HEK293 (cell line): ENCODE measurements around the gene KCNMA1.

Experiments used
- CTCF ChIA-PET: fragments of 350-600 bp; formaldehyde crosslinking; extraction: SDS; loops from one replicate; lab custom pipeline; 2021; ENCODE audit warnings: antibody characterized with exemption; lab: Yijun Ruan, JAX
- POLR2A ChIA-PET: fragments of 300-600 bp; formaldehyde crosslinking; extraction: SDS; loops from one replicate; lab custom pipeline; 2020; ENCODE audit warnings: antibody characterized with exemption, inconsistent platforms; lab: Yijun Ruan, JAX
- H3K27ac ChIP-seq: fragments of 200-500 bp; sonication (Bioruptor generic); 2 replicates; pipeline ENCODE4 v1.5.1; 2014; ENCODE audit warnings: low read depth, low read length, control low read depth, inconsistent platforms; ENCODE audit errors: extremely low read depth
- H3K36me3 ChIP-seq, 2 experiments: fragments of 200-500 bp in 1 of 2; sonication (Bioruptor generic) in 1 of 2; 1 replicate in 1 of 2; 2 replicates in 1 of 2; pipeline ENCODE4 v1.5.1; 2014 to 2017; ENCODE audit warnings: inconsistent platforms in 2 of 2, low read length in 2 of 2; ENCODE audit not compliant: control insufficient read depth in 2 of 2, insufficient read depth in 1 of 2
- H3K4me1 ChIP-seq: fragments of 200-500 bp; sonication (Bioruptor generic); 2 replicates; pipeline ENCODE4 v1.5.1; 2014; ENCODE audit warnings: mild to moderate bottlenecking, low read length, inconsistent platforms; ENCODE audit not compliant: control insufficient read depth, insufficient read depth
- H3K4me3 ChIP-seq: 2 replicates; pipeline ENCODE4 v1.5.1; 2011; ENCODE audit warnings: low read depth, mild to moderate bottlenecking, control low read depth, low read length, moderate library complexity
- H3K9me3 ChIP-seq: fragments of 200-500 bp; sonication (Bioruptor generic); 2 replicates; pipeline ENCODE4 v1.5.1; 2014; ENCODE audit warnings: low read depth, low read length, inconsistent platforms; ENCODE audit not compliant: control insufficient read depth, insufficient read depth
- GFI1B ChIP-seq: fragments of 450-650 bp; formaldehyde crosslinking; IDR thresholded peaks from 2 replicates; pipeline ENCODE4 v1.5.1; 2016; ENCODE audit warnings: missing biosample characterization, missing genetic modification characterization
- GLIS1 ChIP-seq: fragments of 450-650 bp; formaldehyde crosslinking; IDR thresholded peaks from 2 replicates; pipeline ENCODE4 v1.5.1; 2016; ENCODE audit warnings: missing biosample characterization, missing genetic modification characterization
- GLIS2 ChIP-seq: fragments of 450-650 bp; formaldehyde crosslinking; IDR thresholded peaks from 2 replicates; pipeline ENCODE4 v1.5.1; 2016; ENCODE audit warnings: missing biosample characterization, missing genetic modification characterization
- HOXC10 ChIP-seq: sonication (generic); formaldehyde crosslinking; IDR thresholded peaks from 2 replicates; pipeline ENCODE4 v1.8.1; 2023; ENCODE audit warnings: mild to moderate bottlenecking, missing genetic modification reagents
- KLF10 ChIP-seq: fragments of 450-650 bp; IDR thresholded peaks from 2 replicates; pipeline ENCODE4 v1.5.1; 2018; ENCODE audit warnings: missing biosample characterization, mild to moderate bottlenecking, missing genetic modification characterization
- KLF16 ChIP-seq: fragments of 450-650 bp; formaldehyde crosslinking; IDR thresholded peaks from 2 replicates; pipeline ENCODE4 v1.5.1; 2017; ENCODE audit warnings: missing biosample characterization, missing genetic modification characterization
- SCRT1 ChIP-seq: fragments of 450-650 bp; formaldehyde crosslinking; IDR thresholded peaks from 2 replicates; pipeline ENCODE4 v1.5.1; 2016; ENCODE audit warnings: missing biosample characterization, missing genetic modification characterization, borderline replicate concordance
- SP3 ChIP-seq: fragments of 450-650 bp; formaldehyde crosslinking; IDR thresholded peaks from 2 replicates; pipeline ENCODE4 v1.5.1; 2016; ENCODE audit warnings: missing biosample characterization, missing genetic modification characterization
- SP7 ChIP-seq: fragments of 450-650 bp; formaldehyde crosslinking; IDR thresholded peaks from 2 replicates; pipeline ENCODE4 v1.5.1; 2016; ENCODE audit warnings: missing biosample characterization, missing genetic modification characterization
- TCF7L2 ChIP-seq: IDR thresholded peaks from 2 replicates; pipeline ENCODE4 v1.6.1; 2011; ENCODE audit warnings: low read depth, mild to moderate bottlenecking, inconsistent platforms, low read length, moderate library complexity, borderline replicate concordance
- ZBTB21 ChIP-seq: fragments of 450-650 bp; formaldehyde crosslinking; IDR thresholded peaks from 2 replicates; pipeline ENCODE4 v1.5.1; 2017; ENCODE audit warnings: missing biosample characterization, missing genetic modification characterization
- ZIC2 ChIP-seq: fragments of 450-650 bp; formaldehyde crosslinking; IDR thresholded peaks from 2 replicates; pipeline ENCODE4 v1.5.1; 2016; ENCODE audit warnings: missing biosample characterization, missing genetic modification characterization
- ZNF114 ChIP-seq: fragments of 450-650 bp; formaldehyde crosslinking; IDR thresholded peaks from 2 replicates; pipeline ENCODE4 v1.5.0; 2017; ENCODE audit warnings: missing biosample characterization, missing genetic modification characterization
- ZNF121 ChIP-seq: fragments of 450-650 bp; formaldehyde crosslinking; IDR thresholded peaks from 2 replicates; pipeline ENCODE4 v1.5.1; 2016; ENCODE audit warnings: missing biosample characterization, missing genetic modification characterization
- ZNF221 ChIP-seq: fragments of 450-650 bp; formaldehyde crosslinking; IDR thresholded peaks from 2 replicates; pipeline ENCODE4 v1.5.1; 2017; ENCODE audit warnings: missing biosample characterization, missing genetic modification characterization, borderline replicate concordance
- ZNF266 ChIP-seq: fragments of 450-650 bp; formaldehyde crosslinking; IDR thresholded peaks from 2 replicates; pipeline ENCODE4 v1.5.1; 2016; ENCODE audit warnings: missing biosample characterization, missing genetic modification characterization, low read depth
- ZNF324 ChIP-seq: fragments of 450-650 bp; formaldehyde crosslinking; IDR thresholded peaks from 2 replicates; pipeline ENCODE4 v1.5.1; 2016; ENCODE audit warnings: missing biosample characterization, missing genetic modification characterization
- ZNF341 ChIP-seq: fragments of 450-650 bp; formaldehyde crosslinking; IDR thresholded peaks from 2 replicates; pipeline ENCODE4; 2016; ENCODE audit warnings: low read depth, missing biosample characterization, missing genetic modification characterization
- ZNF366 ChIP-seq: fragments of 450-650 bp; formaldehyde crosslinking; conservative IDR thresholded peaks from 2 replicates; pipeline ENCODE4 v1.5.1; 2016; ENCODE audit warnings: missing biosample characterization, missing genetic modification characterization
- ZNF416 ChIP-seq: fragments of 450-650 bp; formaldehyde crosslinking; IDR thresholded peaks from 2 replicates; pipeline ENCODE4 v1.5.1; 2016; ENCODE audit warnings: missing biosample characterization, missing genetic modification characterization
- ZNF530 ChIP-seq: fragments of 450-650 bp; formaldehyde crosslinking; IDR thresholded peaks from 2 replicates; pipeline ENCODE4 v1.5.1; 2016; ENCODE audit warnings: low read depth, missing biosample characterization, missing genetic modification characterization
- ZNF555 ChIP-seq: fragments of 450-650 bp; formaldehyde crosslinking; conservative IDR thresholded peaks from 2 replicates; pipeline ENCODE4 v1.5.1; 2017; ENCODE audit warnings: missing biosample characterization, mild to moderate bottlenecking, missing genetic modification characterization, inconsistent platforms
- ZNF571 ChIP-seq: fragments of 450-650 bp; formaldehyde crosslinking; IDR thresholded peaks from 2 replicates; pipeline ENCODE4 v1.5.0; 2017; ENCODE audit warnings: missing biosample characterization, missing genetic modification characterization
- ZNF596 ChIP-seq: fragments of 450-650 bp; IDR thresholded peaks from 2 replicates; pipeline ENCODE4 v1.5.0; 2018; ENCODE audit warnings: missing biosample characterization, mild to moderate bottlenecking, missing genetic modification characterization, moderate library complexity
- ZNF623 ChIP-seq: fragments of 450-650 bp; formaldehyde crosslinking; IDR thresholded peaks from 2 replicates; pipeline ENCODE4 v1.5.1; 2016; ENCODE audit warnings: missing biosample characterization, missing genetic modification characterization
- ZNF701 ChIP-seq: fragments of 450-650 bp; formaldehyde crosslinking; IDR thresholded peaks from 2 replicates; pipeline ENCODE4 v1.5.1; 2016; ENCODE audit warnings: missing biosample characterization, missing genetic modification characterization
- ZNF747 ChIP-seq: fragments of 450-650 bp; formaldehyde crosslinking; IDR thresholded peaks from 2 replicates; pipeline ENCODE4 v1.5.1; 2016; ENCODE audit warnings: missing biosample characterization, missing genetic modification characterization
- ZNF792 ChIP-seq: fragments of 450-650 bp; formaldehyde crosslinking; IDR thresholded peaks from 2 replicates; pipeline ENCODE4 v1.5.1; 2016; ENCODE audit warnings: missing biosample characterization, missing genetic modification characterization
- TF ChIP-seq, protein P1 (sequence below): fragments of 450-650 bp; formaldehyde crosslinking; IDR thresholded peaks from 2 replicates; pipeline ENCODE4 v1.5.1; 2016; ENCODE audit warnings: missing biosample characterization, missing genetic modification characterization
- TF ChIP-seq, protein P2 (sequence below): fragments of 450-650 bp; formaldehyde crosslinking; IDR thresholded peaks from 2 replicates; pipeline ENCODE4 v1.5.1; 2016; ENCODE audit warnings: missing biosample characterization, missing genetic modification characterization
- TF ChIP-seq, protein P3 (sequence below): fragments of 450-650 bp; formaldehyde crosslinking; IDR thresholded peaks from 2 replicates; pipeline ENCODE4 v1.5.1; 2017; ENCODE audit warnings: missing biosample characterization, missing genetic modification characterization
- TF ChIP-seq, protein P4 (sequence below): fragments of 450-650 bp; formaldehyde crosslinking; IDR thresholded peaks from 2 replicates; pipeline ENCODE4 v1.5.1; 2016; ENCODE audit warnings: missing biosample characterization, missing genetic modification characterization
- TF ChIP-seq, protein P5 (sequence below): fragments of 450-650 bp; formaldehyde crosslinking; IDR thresholded peaks from 2 replicates; pipeline ENCODE4 v1.5.1; 2016; ENCODE audit warnings: missing biosample characterization, missing genetic modification characterization

Gene KCNMA1

DNA sequence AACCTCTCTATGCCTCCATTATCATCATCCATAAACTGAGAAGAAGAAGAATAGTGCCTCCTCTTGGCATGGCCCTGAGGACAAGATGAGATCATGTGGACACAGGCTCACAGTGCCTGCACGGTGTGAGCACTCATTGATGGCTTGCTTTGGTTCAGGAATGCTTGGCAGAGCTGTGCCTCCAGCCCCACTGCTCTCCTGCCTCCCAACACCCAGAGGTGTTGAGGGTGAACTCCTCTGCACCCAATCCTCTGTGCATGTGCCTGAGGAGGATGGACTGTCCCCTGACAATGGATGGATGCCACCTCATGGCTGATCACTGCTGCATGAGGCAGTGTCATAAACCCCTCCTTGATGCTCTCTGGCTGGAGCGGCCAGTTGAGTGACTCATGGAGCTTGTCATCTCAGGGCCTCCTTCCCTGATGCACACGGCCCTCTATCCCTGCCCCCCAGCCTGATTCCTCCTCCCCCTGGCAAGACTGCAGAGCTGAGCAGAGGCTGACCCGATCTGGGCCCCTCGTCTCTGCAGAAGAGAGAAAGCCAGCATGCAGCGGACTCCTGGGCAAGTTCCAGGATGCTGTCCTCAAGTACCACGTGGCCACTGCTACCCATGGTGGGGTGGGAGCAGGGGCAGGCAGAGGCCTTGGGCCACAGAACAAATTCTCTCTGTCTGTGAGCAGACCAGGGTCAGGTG, 136.3 kb downstream of the KCNMA1 start:
- ChIA-PET POLR2A (no interaction called here), CTCF (interaction anchor here (0.9 to 1.8 kb wide), 2 partner anchors 140 to 144 kb away, joined by 4 read pairs; no protein-coding TSS in a partner anchor)
- H3K27ac ChIP-seq: no peak overlapping the region
- H3K9me3 ChIP-seq: no peaks in the 10 kb centered on the region
- H3K36me3 ChIP-seq: no peaks in the 10 kb centered on the region
- no peaks in the 10 kb centered on the region; the same call in 1 of the 2 replicates for H3K4me1 ChIP-seq
- H3K4me3 ChIP-seq: no peak overlapping the region
- TF ChIP-seq ZNF221 (no peak), ZNF623 (tag by site-specific recombination) (no peak), TCF7L2 (no peak), SP7 (tag by site-specific recombination) (no peak), ZNF324 (tag by site-specific recombination) (peak; percentile 53; the same call in 1 of the 2 replicates), ZNF341 (tag by site-specific recombination) (no peak), SP3 (tag by site-specific recombination) (no peak), ZNF366 (0 out of 2 replicates have a peak, but pooled peaks have one; percentile 41), GLIS1 (no peak; the same call in 1 of the 2 replicates), GFI1B (tag by site-specific recombination) (no peak), SCRT1 (tag by site-specific recombination) (no peak), HOXC10 (CRISPR knock-in tag) (no peak), ZBTB21 (tag by site-specific recombination) (no peak), GLIS2 (tag by site-specific recombination) (peak; percentile 50), ZNF555 (tag by site-specific recombination) (no peak), ZNF596 (tag by site-specific recombination) (no peak), ZNF792 (tag by site-specific recombination) (no peak), ZNF416 (tag by site-specific recombination) (no peak), ZNF114 (tag by site-specific recombination) (no peak), ZNF571 (no peak), ZNF266 (tag by site-specific recombination) (no peak), ZNF530 (tag by site-specific recombination) (no peak), ZNF121 (tag by site-specific recombination) (no peak), ZIC2 (no peak), ZNF747 (tag by site-specific recombination) (no peak), KLF10 (tag by site-specific recombination) (no peak), ZNF701 (tag by site-specific recombination) (no peak), KLF16 (tag by site-specific recombination) (no peak)
- TF ChIP-seq, protein P1, sequence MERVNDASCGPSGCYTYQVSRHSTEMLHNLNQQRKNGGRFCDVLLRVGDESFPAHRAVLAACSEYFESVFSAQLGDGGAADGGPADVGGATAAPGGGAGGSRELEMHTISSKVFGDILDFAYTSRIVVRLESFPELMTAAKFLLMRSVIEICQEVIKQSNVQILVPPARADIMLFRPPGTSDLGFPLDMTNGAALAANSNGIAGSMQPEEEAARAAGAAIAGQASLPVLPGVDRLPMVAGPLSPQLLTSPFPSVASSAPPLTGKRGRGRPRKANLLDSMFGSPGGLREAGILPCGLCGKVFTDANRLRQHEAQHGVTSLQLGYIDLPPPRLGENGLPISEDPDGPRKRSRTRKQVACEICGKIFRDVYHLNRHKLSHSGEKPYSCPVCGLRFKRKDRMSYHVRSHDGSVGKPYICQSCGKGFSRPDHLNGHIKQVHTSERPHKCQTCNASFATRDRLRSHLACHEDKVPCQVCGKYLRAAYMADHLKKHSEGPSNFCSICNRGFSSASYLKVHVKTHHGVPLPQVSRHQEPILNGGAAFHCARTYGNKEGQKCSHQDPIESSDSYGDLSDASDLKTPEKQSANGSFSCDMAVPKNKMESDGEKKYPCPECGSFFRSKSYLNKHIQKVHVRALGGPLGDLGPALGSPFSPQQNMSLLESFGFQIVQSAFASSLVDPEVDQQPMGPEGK (tag by site-specific recombination): peak; percentile 57; the same call in 1 of the 2 replicates
- TF ChIP-seq, protein P2, sequence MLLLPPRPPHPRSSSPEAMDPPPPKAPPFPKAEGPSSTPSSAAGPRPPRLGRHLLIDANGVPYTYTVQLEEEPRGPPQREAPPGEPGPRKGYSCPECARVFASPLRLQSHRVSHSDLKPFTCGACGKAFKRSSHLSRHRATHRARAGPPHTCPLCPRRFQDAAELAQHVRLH (tag by site-specific recombination): no peak
- TF ChIP-seq, protein P3, sequence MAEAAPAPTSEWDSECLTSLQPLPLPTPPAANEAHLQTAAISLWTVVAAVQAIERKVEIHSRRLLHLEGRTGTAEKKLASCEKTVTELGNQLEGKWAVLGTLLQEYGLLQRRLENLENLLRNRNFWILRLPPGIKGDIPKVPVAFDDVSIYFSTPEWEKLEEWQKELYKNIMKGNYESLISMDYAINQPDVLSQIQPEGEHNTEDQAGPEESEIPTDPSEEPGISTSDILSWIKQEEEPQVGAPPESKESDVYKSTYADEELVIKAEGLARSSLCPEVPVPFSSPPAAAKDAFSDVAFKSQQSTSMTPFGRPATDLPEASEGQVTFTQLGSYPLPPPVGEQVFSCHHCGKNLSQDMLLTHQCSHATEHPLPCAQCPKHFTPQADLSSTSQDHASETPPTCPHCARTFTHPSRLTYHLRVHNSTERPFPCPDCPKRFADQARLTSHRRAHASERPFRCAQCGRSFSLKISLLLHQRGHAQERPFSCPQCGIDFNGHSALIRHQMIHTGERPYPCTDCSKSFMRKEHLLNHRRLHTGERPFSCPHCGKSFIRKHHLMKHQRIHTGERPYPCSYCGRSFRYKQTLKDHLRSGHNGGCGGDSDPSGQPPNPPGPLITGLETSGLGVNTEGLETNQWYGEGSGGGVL (tag by site-specific recombination): peak; percentile 24; the same call in 1 of the 2 replicates
- TF ChIP-seq, protein P4, sequence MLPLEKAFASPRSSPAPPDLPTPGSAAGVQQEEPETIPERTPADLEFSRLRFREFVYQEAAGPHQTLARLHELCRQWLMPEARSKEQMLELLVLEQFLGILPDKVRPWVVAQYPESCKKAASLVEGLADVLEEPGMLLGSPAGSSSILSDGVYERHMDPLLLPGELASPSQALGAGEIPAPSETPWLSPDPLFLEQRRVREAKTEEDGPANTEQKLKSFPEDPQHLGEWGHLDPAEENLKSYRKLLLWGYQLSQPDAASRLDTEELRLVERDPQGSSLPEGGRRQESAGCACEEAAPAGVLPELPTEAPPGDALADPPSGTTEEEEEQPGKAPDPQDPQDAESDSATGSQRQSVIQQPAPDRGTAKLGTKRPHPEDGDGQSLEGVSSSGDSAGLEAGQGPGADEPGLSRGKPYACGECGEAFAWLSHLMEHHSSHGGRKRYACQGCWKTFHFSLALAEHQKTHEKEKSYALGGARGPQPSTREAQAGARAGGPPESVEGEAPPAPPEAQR: no peak
- TF ChIP-seq, protein P5, sequence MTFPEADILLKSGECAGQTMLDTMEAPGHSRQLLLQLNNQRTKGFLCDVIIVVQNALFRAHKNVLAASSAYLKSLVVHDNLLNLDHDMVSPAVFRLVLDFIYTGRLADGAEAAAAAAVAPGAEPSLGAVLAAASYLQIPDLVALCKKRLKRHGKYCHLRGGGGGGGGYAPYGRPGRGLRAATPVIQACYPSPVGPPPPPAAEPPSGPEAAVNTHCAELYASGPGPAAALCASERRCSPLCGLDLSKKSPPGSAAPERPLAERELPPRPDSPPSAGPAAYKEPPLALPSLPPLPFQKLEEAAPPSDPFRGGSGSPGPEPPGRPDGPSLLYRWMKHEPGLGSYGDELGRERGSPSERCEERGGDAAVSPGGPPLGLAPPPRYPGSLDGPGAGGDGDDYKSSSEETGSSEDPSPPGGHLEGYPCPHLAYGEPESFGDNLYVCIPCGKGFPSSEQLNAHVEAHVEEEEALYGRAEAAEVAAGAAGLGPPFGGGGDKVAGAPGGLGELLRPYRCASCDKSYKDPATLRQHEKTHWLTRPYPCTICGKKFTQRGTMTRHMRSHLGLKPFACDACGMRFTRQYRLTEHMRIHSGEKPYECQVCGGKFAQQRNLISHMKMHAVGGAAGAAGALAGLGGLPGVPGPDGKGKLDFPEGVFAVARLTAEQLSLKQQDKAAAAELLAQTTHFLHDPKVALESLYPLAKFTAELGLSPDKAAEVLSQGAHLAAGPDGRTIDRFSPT (tag by site-specific recombination): no peak
